Measurements from ENCODE around the gene SLC25A10. TPM values are rescaled to one million over a fixed set of nuclear protein-coding genes. Genes with fewer than 3 reads are reported as not detected.

Gene SLC25A10
- total and polyA plus RNA-seq, 8 donors: 3.5 to 55.6 (median 33.6) TPM

GRCh38 chr17:81684442-81684911 is 27.6 kb upstream of the SLC25A10 start:
- no peak for DNase-seq
- Histone ChIP-seq H3K27ac (peak overlapping the region; percentile 83 to 93 (median 87)), H3K4me3 (peak overlapping the region; percentile 87 to 100 (median 96)), H3K27me3 (no peaks in the 10 kb centered on the region), H3K9me3 (no peaks in the 10 kb centered on the region), H3K4me1 (peaks cover 27 to 44% (median 37%) of the 10 kb centered on the region in 4 donors), H3K36me3 (peaks cover 34 to 65% (median 57%) of the 10 kb centered on the region in 4 donors)
- 0 to 4% (median 3%) methylated on average over 7 to 16 of the region's 16 CpGs for WGBS, 5 donors
- TF ChIP-seq POLR2A (IDR thresholded peaks at IDR 0.05) (no peak), POLR2AphosphoS5 (IDR thresholded peaks at IDR 0.05) (no peak), EP300 (IDR thresholded peaks at IDR 0.05) (no peak)
- TF ChIP-seq, protein P1, sequence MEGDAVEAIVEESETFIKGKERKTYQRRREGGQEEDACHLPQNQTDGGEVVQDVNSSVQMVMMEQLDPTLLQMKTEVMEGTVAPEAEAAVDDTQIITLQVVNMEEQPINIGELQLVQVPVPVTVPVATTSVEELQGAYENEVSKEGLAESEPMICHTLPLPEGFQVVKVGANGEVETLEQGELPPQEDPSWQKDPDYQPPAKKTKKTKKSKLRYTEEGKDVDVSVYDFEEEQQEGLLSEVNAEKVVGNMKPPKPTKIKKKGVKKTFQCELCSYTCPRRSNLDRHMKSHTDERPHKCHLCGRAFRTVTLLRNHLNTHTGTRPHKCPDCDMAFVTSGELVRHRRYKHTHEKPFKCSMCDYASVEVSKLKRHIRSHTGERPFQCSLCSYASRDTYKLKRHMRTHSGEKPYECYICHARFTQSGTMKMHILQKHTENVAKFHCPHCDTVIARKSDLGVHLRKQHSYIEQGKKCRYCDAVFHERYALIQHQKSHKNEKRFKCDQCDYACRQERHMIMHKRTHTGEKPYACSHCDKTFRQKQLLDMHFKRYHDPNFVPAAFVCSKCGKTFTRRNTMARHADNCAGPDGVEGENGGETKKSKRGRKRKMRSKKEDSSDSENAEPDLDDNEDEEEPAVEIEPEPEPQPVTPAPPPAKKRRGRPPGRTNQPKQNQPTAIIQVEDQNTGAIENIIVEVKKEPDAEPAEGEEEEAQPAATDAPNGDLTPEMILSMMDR (IDR thresholded peaks at IDR 0.05): no peak
- intact Hi-C loops (cut with DNase I; ENCODE audit: low total_unique reads): no loop called here

GRCh38 chr17:81685108-81685507 is 27.0 kb upstream of the SLC25A10 start:
- Histone ChIP-seq H3K27ac (peak overlapping the region in 4 of 5 donors; percentile 86 to 93 (median 88)), H3K36me3 (peaks cover 40 to 67% (median 61%) of the 10 kb centered on the region in 4 donors), H3K27me3 (no peaks in the 10 kb centered on the region), H3K4me3 (peak overlapping the region; percentile 87 to 100 (median 96)), H3K9me3 (no peaks in the 10 kb centered on the region), H3K4me1 (peaks cover 27 to 44% (median 37%) of the 10 kb centered on the region in 4 donors)
- DNase-seq: no peak
- WGBS, 5 donors: 49 to 60% (median 59%) methylated on average over 11 to 12 of the region's 12 CpGs
- no peak for TF ChIP-seq POLR2AphosphoS5 (IDR thresholded peaks at IDR 0.05)
- TF ChIP-seq, protein P1 (IDR thresholded peaks at IDR 0.05): no peak
- TF ChIP-seq EP300 (IDR thresholded peaks at IDR 0.05): no peak
- TF ChIP-seq POLR2A (IDR thresholded peaks at IDR 0.05): no peak
- intact Hi-C loops (cut with DNase I; ENCODE audit: low total_unique reads): no loop called here

DNA sequence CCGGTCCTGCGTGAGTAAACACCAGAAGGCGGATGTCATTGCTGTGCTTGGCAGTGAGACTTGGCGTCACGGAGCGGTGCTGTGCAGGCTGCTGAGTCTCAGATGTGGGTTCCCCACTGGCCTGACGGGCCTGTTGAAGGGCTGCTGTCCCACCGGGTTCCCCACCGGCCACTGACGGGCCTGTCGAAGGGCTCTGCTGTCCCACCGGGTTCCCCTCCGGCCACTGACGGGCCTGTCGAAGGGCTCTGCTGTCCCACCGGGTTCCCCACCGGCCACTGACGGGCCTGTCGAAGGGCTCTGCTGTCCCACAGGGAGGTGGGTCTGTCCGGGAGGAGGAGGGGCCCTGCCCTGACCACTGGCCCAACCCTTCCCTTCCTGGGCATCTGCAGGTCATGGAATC is 25.5 kb upstream of the SLC25A10 start:
- intact Hi-C loops (cut with DNase I; ENCODE audit: low total_unique reads): no loop called here
- Histone ChIP-seq H3K27ac (no peak overlapping the region), H3K9me3 (no peaks in the 10 kb centered on the region), H3K4me3 (no peak overlapping the region), H3K36me3 (peaks cover 55 to 68% (median 65%) of the 10 kb centered on the region in 4 donors), H3K4me1 (peaks cover 27 to 41% (median 37%) of the 10 kb centered on the region in 4 donors), H3K27me3 (no peaks in the 10 kb centered on the region)
- WGBS, 5 donors: 88 to 92% (median 90%) methylated on average over 19 to 20 of the region's 20 CpGs
- TF ChIP-seq EP300 (IDR thresholded peaks at IDR 0.05) (no peak), POLR2AphosphoS5 (IDR thresholded peaks at IDR 0.05) (no peak), POLR2A (IDR thresholded peaks at IDR 0.05) (no peak)
- TF ChIP-seq, protein P1 (IDR thresholded peaks at IDR 0.05): no peak
- DNase-seq: no peak

- Histone ChIP-seq H3K9me3 (no peaks in the 10 kb centered on the region), H3K27me3 (no peaks in the 10 kb centered on the region), H3K36me3 (peaks cover 69 to 79% (median 77%) of the 10 kb centered on the region in 4 donors), H3K4me1 (peaks cover 17 to 28% (median 25%) of the 10 kb centered on the region in 4 donors), H3K4me3 (no peak overlapping the region), H3K27ac (no peak overlapping the region)
- intact Hi-C loops (cut with DNase I; ENCODE audit: low total_unique reads): no loop called here
- no peak for DNase-seq
- TF ChIP-seq, protein P1 (IDR thresholded peaks at IDR 0.05): no peak
- no peak for TF ChIP-seq EP300 (IDR thresholded peaks at IDR 0.05)
- TF ChIP-seq POLR2AphosphoS5 (IDR thresholded peaks at IDR 0.05): no peak
- no peak for TF ChIP-seq POLR2A (IDR thresholded peaks at IDR 0.05)
- 94 to 96% (median 95%) methylated on average over 39 to 41 of the region's 41 CpGs for whole genome bisulfite sequencing, 5 donors
Observed at GRCh38 chr17:81687770-81688541, 24.1 kb upstream of the SLC25A10 start.
